ENCODE measurements around the gene SRGAP2B. TPM values are rescaled to one million over a fixed set of nuclear protein-coding genes. Genes with fewer than 3 reads are reported as not detected.
"Not testable (repeated sequence)": the region's sequence is repeated elsewhere in the genome, so short reads cannot be mapped to it uniquely, and the experiment has no call there.

The SRGAP2B gene
- total RNA-seq, 1 experiment from 2014 or later: 57.2 TPM

GRCh38 chr1:144893710-144894438 lies 201.3 kb downstream of the SRGAP2B start:
- H3K4me2 ChIP-seq; H3F3A ChIP-seq (ENCODE audit: insufficient read depth, low read depth); intact Hi-C loops (cut with micrococcal nuclease; ENCODE audit: unreplicated experiment); POLR2A ChIA-PET (ENCODE audit: unreplicated experiment); H3K79me2 ChIP-seq (ENCODE audit: low read depth); H3K9me2 ChIP-seq (ENCODE audit: insufficient read depth); H3K27ac ChIP-seq; CTCF ChIA-PET; H3K36me3 ChIP-seq (ENCODE audit: low read depth); H4K20me1 ChIP-seq (ENCODE audit: insufficient read depth); H3K27me3 ChIP-seq (ENCODE audit: insufficient read depth, low read depth); H2AFZ ChIP-seq; DNase-seq; H3K9me3 ChIP-seq (ENCODE audit: insufficient read depth, low read depth); H3K4me3 ChIP-seq; BruUV-seq (replicated peaks); H3K4me1 ChIP-seq (replicated peaks; ENCODE audit: insufficient read depth): not testable (repeated sequence)

DNA sequence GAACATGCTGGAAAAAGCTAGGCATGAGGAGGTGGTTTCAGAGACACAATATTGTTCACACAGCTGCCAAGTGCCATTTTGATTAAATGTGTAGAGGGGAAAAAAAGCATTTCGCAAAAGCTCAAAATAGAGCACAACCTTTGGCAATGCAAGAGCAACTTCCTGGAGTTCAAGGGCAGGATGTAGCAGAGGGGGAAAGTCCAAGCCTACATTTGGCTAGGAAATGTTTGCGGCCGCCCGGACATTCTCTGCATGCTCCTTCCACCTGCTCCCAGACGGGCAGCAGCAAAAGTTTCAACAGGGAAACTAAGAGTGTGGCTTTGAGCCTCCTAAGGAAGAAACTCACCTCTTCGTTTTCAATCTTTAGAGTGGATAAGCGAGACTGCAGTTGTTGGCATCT lies 202.1 kb downstream of the SRGAP2B start:
- H3K9me3 ChIP-seq (ENCODE audit: insufficient read depth, low read depth); CTCF ChIA-PET; DNase-seq; H3K27ac ChIP-seq; H3K4me3 ChIP-seq; BruUV-seq (replicated peaks); H3K27me3 ChIP-seq (ENCODE audit: insufficient read depth, low read depth); H3K4me2 ChIP-seq; H3K79me2 ChIP-seq (ENCODE audit: low read depth); H2AFZ ChIP-seq; H3K4me1 ChIP-seq (replicated peaks; ENCODE audit: insufficient read depth); H3F3A ChIP-seq (ENCODE audit: insufficient read depth, low read depth); POLR2A ChIA-PET (ENCODE audit: unreplicated experiment); intact Hi-C loops (cut with micrococcal nuclease; ENCODE audit: unreplicated experiment); H3K9me2 ChIP-seq (ENCODE audit: insufficient read depth); H3K36me3 ChIP-seq (ENCODE audit: low read depth); H4K20me1 ChIP-seq (ENCODE audit: insufficient read depth): not testable (repeated sequence)

- H3K9me2 ChIP-seq (ENCODE audit: insufficient read depth); H3K27me3 ChIP-seq (ENCODE audit: insufficient read depth, low read depth); H4K20me1 ChIP-seq (ENCODE audit: insufficient read depth); H3K9me3 ChIP-seq (ENCODE audit: insufficient read depth, low read depth); H3F3A ChIP-seq (ENCODE audit: insufficient read depth, low read depth); POLR2A ChIA-PET (ENCODE audit: unreplicated experiment); CTCF ChIA-PET; DNase-seq; H3K79me2 ChIP-seq (ENCODE audit: low read depth); H3K4me2 ChIP-seq; H3K4me3 ChIP-seq; intact Hi-C loops (cut with micrococcal nuclease; ENCODE audit: unreplicated experiment); H3K36me3 ChIP-seq (ENCODE audit: low read depth); H3K27ac ChIP-seq; H3K4me1 ChIP-seq (replicated peaks; ENCODE audit: insufficient read depth); H2AFZ ChIP-seq; BruUV-seq (replicated peaks): not testable (repeated sequence)
Observed at GRCh38 chr1:144889450-144890115, 205.5 kb downstream of the SRGAP2B start.

DNA sequence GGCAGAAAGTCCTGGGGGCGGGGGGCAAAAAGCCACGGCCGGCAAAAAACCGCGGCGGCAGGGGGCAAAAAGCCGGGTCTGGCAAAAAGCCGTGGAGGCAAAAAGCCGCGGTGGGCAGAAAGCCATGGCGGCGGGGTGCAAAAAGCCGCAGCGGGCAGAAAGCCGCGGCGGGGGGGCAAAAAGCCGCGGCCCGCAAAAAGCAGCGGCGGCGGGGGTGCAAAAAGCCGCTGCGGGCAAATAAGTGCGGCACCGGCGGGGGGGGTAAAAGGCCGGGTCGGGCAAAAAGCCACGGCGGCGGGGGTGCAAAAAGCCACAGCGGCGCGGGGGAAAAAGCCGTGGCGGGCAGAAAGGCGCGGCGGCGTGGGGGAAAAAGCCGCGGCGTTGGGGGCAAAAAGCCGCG lies 212.1 kb downstream of the SRGAP2B start:
- not testable (repeated sequence) for BruUV-seq (replicated peaks)

DNA sequence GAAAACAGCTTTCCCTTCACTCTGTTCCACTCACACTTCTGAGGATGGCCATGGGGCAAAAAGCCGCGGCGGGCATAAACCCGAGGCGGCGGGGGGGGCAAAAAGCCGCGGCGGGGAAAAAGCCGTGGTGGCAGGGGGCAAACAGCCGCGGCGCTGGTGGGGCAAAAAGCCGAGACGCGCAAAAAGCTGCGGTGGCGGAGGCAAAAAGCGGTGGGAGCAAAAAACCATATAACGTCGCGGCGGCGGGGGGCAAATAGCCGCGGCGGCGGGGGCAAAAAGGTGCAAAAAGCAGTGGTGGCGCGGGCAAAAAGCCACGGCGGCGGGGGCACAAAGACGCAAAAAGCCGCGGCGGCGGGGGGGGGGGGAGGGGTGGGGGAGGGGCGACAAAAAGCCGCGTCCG lies 212.8 kb downstream of the SRGAP2B start:
- H3K79me2 ChIP-seq (ENCODE audit: low read depth); H3K27ac ChIP-seq; H3K4me2 ChIP-seq; intact Hi-C loops (cut with micrococcal nuclease; ENCODE audit: unreplicated experiment); BruUV-seq (replicated peaks); H3K4me3 ChIP-seq; H3K27me3 ChIP-seq (ENCODE audit: insufficient read depth, low read depth); H3K9me3 ChIP-seq (ENCODE audit: insufficient read depth, low read depth); H3F3A ChIP-seq (ENCODE audit: insufficient read depth, low read depth); H3K9me2 ChIP-seq (ENCODE audit: insufficient read depth); H4K20me1 ChIP-seq (ENCODE audit: insufficient read depth); DNase-seq; H3K4me1 ChIP-seq (replicated peaks; ENCODE audit: insufficient read depth); POLR2A ChIA-PET (ENCODE audit: unreplicated experiment); CTCF ChIA-PET; H2AFZ ChIP-seq; H3K36me3 ChIP-seq (ENCODE audit: low read depth): not testable (repeated sequence)

More for the DNA sequence above, 212.1 kb downstream of the SRGAP2B start:
- H3K27ac ChIP-seq; H3K27me3 ChIP-seq (ENCODE audit: insufficient read depth, low read depth); H3K79me2 ChIP-seq (ENCODE audit: low read depth); H3F3A ChIP-seq (ENCODE audit: insufficient read depth, low read depth); intact Hi-C loops (cut with micrococcal nuclease; ENCODE audit: unreplicated experiment); CTCF ChIA-PET; H3K9me3 ChIP-seq (ENCODE audit: insufficient read depth, low read depth); POLR2A ChIA-PET (ENCODE audit: unreplicated experiment); H3K4me1 ChIP-seq (replicated peaks; ENCODE audit: insufficient read depth); H3K4me2 ChIP-seq; H3K4me3 ChIP-seq; DNase-seq; H2AFZ ChIP-seq; H3K36me3 ChIP-seq (ENCODE audit: low read depth); H3K9me2 ChIP-seq (ENCODE audit: insufficient read depth); H4K20me1 ChIP-seq (ENCODE audit: insufficient read depth): not testable (repeated sequence)

DNA sequence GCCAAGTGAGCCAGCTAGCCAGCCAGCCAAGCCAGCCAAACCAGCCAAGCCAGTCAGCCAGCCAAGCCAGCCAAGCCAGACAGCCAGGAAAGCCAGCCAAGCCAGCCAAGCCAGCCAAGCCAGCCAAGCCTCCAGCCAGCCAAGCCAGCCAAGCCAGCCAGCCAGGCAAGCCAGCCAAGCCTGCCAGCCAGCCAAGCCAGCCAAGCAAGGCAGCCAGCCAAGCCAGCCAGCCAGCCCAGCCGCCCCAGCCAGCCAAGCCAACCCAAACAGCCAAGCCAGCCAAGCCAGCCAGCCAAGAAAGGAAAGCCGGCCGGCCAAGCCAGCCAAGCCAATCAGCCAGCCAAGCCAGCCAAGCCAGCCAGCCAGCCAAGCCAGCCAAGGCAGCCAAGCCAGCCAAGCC lies 236.5 kb downstream of the SRGAP2B start:
- H3F3A ChIP-seq (ENCODE audit: insufficient read depth, low read depth); H3K9me3 ChIP-seq (ENCODE audit: insufficient read depth, low read depth); H4K20me1 ChIP-seq (ENCODE audit: insufficient read depth); H3K4me1 ChIP-seq (replicated peaks; ENCODE audit: insufficient read depth); H3K4me3 ChIP-seq; intact Hi-C loops (cut with micrococcal nuclease; ENCODE audit: unreplicated experiment); H3K36me3 ChIP-seq (ENCODE audit: low read depth); H3K79me2 ChIP-seq (ENCODE audit: low read depth); CTCF ChIA-PET; H2AFZ ChIP-seq; H3K9me2 ChIP-seq (ENCODE audit: insufficient read depth); POLR2A ChIA-PET (ENCODE audit: unreplicated experiment); H3K27ac ChIP-seq; H3K27me3 ChIP-seq (ENCODE audit: insufficient read depth, low read depth); H3K4me2 ChIP-seq; BruUV-seq (replicated peaks): not testable (repeated sequence)
- peak in 1 of 2 experiments; percentile 11 for DNase-seq

All from PC-9 (cell line).